GM13976 (cell line): ENCODE data around the gene JPH4.

Source experiments
- DNase-seq: peaks from one replicate; pipeline ENCODE4 v3.0.0; 2012; ENCODE audit warnings: low spot score
- CTCF ChIP-seq: IDR thresholded peaks from 2 replicates; pipeline ENCODE4 v1.5.1; 2012; ENCODE audit warnings: borderline replicate concordance, mild to moderate bottlenecking; ENCODE audit not compliant: insufficient read depth; ENCODE audit errors: extremely low read depth, missing control alignments, control extremely low read depth
- in situ Hi-C: fragments of 300-500 bp; cut with MboI; formaldehyde crosslinking; loops from one replicate; pipeline ENCODE4 v1.12.0; 2022; ENCODE audit warnings: low sequenced_read_pairs, mixed read lengths, inconsistent platforms; ENCODE audit not compliant: unreplicated experiment

The JPH4 gene

DNA sequence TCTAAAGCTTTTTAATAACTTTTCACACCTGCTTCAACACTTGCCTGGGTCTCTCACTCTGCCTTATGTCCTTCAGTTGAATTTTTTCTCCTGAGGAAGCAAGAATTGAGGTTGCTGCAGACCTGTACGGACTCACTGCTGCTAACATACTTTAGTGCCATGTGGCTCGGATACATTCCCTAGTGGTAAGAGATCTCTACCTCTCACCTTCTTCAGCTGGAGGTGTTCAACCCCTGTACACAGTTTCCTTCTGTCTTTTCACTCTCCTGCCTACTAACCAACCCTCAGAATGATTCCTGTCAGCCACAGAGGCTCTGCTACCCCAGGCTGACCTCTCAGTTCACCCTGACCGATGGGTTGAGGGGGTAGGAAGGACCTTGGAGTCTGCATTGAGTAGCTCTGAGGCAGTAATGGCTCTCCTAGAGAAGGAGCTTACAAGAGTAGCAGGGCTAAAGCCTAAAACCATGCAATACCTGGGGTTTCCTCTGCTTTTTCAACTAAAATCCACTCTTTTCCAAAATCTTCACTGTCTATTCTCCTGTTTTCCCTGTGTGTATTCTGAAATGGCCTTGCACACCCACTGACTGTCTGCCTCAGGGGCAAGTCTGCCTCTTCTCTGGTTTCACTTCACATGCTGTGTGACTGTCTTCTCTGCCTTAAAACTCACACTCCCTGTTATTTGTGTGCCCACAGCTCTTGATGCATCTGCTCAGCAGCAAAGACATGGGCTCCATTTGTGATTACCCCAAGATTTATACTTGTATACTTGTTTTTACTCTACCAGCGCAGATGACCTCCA, 43.5 kb upstream of the JPH4 start:
- TF ChIP-seq CTCF = no peak
- no peak for DNase-seq
- in situ Hi-C loops = no loop called here

DNA sequence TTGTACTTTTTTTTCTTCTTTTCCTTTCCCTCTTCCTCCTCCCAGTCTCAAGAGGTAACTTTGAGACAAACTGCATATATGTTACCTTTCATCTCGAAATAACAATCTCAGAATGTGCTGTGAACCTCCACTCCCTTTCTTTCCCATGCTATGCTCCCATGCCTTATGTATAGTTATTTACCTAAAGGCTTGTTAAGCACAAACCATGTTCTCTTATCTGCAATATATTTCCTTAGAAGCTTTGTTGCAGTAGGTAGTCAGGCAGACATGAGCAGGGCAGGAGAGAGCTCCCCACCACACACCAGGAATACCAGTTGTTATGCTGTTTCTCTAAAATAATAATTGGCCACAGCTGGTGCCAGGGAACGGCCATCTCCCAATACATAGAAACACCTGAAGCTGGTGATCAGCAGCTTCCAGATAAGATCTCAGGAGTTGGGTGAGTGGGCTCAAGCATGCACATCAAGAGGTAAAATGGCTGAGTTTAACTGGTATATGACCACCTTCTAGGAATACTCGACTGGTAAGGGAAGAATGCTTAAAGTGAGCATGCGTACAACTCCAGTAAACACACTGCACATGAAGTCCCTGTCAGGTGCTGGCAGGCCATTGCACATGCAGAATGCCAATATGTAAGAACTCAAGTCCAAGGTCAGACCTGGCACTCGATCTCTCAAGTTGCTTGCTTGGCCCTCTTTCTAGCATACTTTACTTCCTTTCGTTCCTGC, 42.8 kb upstream of the JPH4 start:
- no peak for DNase-seq
- no peak for TF ChIP-seq CTCF

GRCh38 chr14:23620177-23620702, 41.6 kb upstream of the JPH4 start:
- in situ Hi-C loops = no loop called here
- TF ChIP-seq CTCF = no peak
- no peak for DNase-seq

More for the DNA sequence above, 42.8 kb upstream of the JPH4 start:
- in situ Hi-C loops = no loop called here

DNA sequence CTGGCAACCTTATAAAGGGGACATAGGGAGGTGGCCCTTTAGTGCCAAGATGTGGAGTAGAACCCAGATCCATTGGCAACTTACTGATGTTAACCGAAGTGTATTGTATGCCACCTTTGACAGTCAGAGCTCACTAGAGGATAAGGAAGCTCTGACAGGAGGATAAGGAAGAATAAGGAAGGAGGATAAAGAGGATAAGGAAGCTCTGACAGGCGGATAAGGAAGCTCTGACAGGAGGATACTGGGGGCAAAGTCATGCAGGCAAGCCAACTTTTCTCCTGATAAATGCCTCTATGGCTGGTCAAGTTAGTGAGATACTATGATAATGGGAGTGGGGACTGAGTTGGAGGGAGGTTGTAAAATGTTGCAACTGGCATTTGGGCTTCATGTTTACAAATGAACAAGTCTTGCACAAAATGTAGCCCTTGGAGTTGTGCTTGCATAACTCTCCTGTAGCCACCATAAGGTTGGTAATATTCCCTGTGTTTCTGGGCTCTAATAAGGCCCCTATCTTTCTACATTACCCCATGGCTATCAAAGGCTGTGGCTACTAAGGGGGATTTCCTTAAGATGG, 39.9 kb upstream of the JPH4 start:
- in situ Hi-C loops = no loop called here
- no peak for TF ChIP-seq CTCF
- DNase-seq = no peak

DNA sequence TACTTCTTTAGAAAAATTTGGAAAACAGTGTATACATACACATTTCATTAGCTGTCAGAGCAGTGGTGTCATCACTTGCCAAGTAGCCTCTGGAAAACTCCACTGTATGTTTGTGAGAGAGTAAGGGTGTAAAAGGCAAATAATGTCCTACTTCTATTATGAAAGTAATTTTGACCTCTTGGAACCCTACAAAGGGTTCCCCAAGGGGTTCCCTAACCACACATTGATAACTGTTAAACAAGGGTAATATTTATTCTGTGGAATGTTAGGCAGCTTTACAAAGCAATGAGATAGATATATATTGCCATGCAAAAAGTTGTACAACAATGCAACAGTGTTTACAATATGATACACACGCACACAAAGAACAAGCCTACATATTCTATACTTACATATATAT, 38.9 kb upstream of the JPH4 start:
- no peak for DNase-seq
- no peak for TF ChIP-seq CTCF
- in situ Hi-C loops = no loop called here

DNA sequence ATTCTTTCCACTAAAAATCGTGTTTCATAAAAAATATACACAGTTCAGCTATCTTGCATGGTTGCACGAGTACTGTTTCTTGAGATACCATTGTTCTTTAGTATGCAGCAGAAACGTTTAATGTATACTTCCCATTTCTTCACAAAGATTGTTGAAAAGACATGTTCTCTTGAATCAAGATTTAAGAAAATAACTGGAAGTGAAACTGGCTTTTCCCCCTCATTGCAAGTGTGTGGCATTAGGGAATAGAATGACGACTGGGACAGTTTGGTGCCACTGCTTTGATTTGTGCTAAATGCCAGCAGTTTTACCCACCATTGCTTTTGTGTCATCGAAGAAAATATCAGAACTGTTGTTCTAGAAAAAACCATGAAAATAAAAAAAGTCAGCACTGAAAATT, 37.3 kb upstream of the JPH4 start:
- no peak for TF ChIP-seq CTCF
- in situ Hi-C loops = no loop called here
- DNase-seq = no peak
